Glutamatergic neuron (in vitro differentiated cells): ENCODE results near the gene DTNB. TPM values are rescaled to one million over a fixed set of nuclear protein-coding genes. Genes with fewer than 3 reads are reported as not detected.

Source experiments
- DNase-seq: peaks from one replicate; pipeline ENCODE4 v3.0.0; 2022
- H3K27ac Mint-ChIP-seq: one replicate; pipeline ENCODE4 v1.8.0; 2020; ENCODE audit warnings: mild to moderate bottlenecking, mixed read lengths, inconsistent platforms; ENCODE audit not compliant: unreplicated experiment
- H3K27me3 Mint-ChIP-seq: one replicate; pipeline ENCODE4 v1.8.0; 2020; ENCODE audit warnings: mild to moderate bottlenecking, moderate library complexity, mixed read lengths, inconsistent platforms; ENCODE audit not compliant: unreplicated experiment
- H3K36me3 Mint-ChIP-seq: one replicate; pipeline ENCODE4 v1.8.0; 2020; ENCODE audit warnings: mild to moderate bottlenecking, mixed read lengths, inconsistent platforms; ENCODE audit not compliant: unreplicated experiment
- H3K4me1 Mint-ChIP-seq: one replicate; pipeline ENCODE4 v1.8.0; 2020; ENCODE audit warnings: mild to moderate bottlenecking, low read depth, mixed read lengths, inconsistent platforms; ENCODE audit not compliant: unreplicated experiment
- H3K4me3 Mint-ChIP-seq: one replicate; pipeline ENCODE4 v1.8.0; 2020; ENCODE audit warnings: mild to moderate bottlenecking, mixed read lengths, inconsistent platforms; ENCODE audit not compliant: unreplicated experiment
- H3K9me3 Mint-ChIP-seq: one replicate; pipeline ENCODE4 v1.8.0; 2020; ENCODE audit warnings: mild to moderate bottlenecking, moderate library complexity, mixed read lengths, inconsistent platforms; ENCODE audit not compliant: unreplicated experiment
- total RNA-seq: library from RNA; stranded (reverse); fragmentation: NEBNext Ultra II Directional; extraction: Animal tissue kit (Norgen Biotek cat#: 25700); gene quantifications from one replicate; pipeline ENCODE4 v1.2.1, GENCODE V29; 2021; ENCODE audit not compliant: unreplicated experiment
- TF ChIP-seq, protein P1 (sequence below): fragments of 200-600 bp; sonication (generic); IDR thresholded peaks from one replicate; pipeline ENCODE4 v1.5.0; 2021; ENCODE audit not compliant: partially characterized antibody, unreplicated experiment

The DTNB gene
- total RNA-seq, 1 donor from 2014 or later, result 41.7 TPM

DNA sequence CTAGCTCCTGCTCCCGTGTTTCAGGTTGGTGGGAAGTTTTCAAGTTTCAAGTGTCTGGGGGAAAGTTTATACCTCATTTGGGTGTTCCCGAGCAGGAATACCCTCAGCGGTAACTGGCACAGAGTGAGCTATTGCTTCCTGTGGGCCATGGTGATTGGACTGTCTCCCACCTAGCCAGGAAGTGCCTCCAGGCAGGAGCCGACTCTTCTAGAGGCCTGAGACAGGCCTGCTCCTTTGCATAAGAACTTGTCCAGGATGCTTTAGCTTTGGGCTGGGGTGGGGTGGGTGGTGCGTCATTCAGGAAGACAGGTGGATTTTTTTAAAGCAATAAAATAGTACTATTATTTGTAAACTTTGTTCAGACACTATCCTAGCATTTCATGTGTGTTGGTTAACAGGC, 308.1 kb downstream of the DTNB start:
- Mint-ChIP-seq H3K4me3 (no peak overlapping the region), H3K36me3 (no peaks in the 10 kb centered on the region), H3K27me3 (peaks cover 9% of the 10 kb centered on the region)

DNA sequence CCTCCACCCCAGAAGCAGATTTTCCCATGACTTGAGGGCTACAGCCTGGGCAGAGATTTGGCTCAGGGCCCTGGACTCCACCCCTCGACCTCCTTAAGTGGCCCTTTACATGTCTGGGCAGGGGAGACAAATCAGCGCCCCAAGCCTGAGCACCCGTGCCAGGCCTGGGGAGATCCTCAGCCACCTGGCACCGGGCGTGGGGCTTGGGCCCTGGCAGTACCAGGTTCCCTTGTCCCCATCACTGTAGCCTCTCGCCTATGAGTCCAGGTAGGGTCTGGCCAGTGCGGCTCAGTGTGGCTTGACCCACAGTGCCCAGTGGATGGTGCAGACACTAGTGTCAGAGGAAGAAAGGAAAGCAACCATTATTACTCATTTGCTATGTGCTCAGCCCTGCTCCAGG, 309.6 kb downstream of the DTNB start:
- H3K9me3 Mint-ChIP-seq, result peaks cover 6% of the 10 kb centered on the region
- TF ChIP-seq, protein P1, sequence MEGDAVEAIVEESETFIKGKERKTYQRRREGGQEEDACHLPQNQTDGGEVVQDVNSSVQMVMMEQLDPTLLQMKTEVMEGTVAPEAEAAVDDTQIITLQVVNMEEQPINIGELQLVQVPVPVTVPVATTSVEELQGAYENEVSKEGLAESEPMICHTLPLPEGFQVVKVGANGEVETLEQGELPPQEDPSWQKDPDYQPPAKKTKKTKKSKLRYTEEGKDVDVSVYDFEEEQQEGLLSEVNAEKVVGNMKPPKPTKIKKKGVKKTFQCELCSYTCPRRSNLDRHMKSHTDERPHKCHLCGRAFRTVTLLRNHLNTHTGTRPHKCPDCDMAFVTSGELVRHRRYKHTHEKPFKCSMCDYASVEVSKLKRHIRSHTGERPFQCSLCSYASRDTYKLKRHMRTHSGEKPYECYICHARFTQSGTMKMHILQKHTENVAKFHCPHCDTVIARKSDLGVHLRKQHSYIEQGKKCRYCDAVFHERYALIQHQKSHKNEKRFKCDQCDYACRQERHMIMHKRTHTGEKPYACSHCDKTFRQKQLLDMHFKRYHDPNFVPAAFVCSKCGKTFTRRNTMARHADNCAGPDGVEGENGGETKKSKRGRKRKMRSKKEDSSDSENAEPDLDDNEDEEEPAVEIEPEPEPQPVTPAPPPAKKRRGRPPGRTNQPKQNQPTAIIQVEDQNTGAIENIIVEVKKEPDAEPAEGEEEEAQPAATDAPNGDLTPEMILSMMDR, result no peak

More for the DNA sequence above, 308.1 kb downstream of the DTNB start:
- Mint-ChIP-seq H3K9me3 (peaks cover 2% of the 10 kb centered on the region), H3K27ac (no peak overlapping the region), H3K4me1 (peaks cover 9% of the 10 kb centered on the region)
- TF ChIP-seq, protein P1, result no peak
- no peak for DNase-seq

DNA sequence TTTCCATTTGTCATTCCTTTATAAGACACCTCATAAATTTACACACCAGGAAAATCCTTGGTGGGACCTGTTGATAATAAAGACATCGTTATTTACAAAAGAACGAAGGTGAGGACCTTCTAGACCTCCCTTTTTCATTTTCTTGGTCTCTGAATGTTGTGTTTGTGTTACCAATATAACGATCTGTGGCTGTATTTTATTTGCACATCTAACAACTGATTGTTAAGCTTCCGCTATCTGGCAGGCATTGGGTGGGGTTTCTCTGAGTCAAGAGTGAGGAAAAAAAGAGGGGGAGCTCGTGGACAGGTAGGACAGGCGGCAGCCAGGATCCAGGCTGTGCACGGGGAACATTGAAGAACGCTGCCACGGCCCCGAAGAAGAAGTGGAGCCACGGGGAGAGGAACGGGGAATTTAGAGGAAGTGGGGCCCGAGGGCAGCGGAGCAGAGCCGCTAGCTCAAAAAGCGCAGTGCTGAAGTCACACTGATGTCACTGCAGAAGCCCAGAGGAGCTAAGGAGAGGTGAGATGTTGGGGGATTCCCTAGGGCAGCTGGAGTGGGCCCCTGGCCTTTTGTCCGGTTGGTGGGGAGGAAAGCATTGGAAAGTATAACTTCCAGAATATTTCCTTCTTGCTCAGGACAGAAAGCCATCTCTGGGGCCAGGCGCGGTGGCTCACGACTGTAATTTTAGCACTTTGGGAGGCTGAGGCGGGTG, 310.8 kb downstream of the DTNB start:
- TF ChIP-seq, protein P1, result no peak
- no peak for DNase-seq
- H3K27ac Mint-ChIP-seq, result peak overlapping the region; percentile 36

More for the DNA sequence above, 309.6 kb downstream of the DTNB start:
- Mint-ChIP-seq H3K27me3 (peaks cover 9% of the 10 kb centered on the region), H3K36me3 (no peaks in the 10 kb centered on the region), H3K4me1 (peaks cover 9% of the 10 kb centered on the region), H3K27ac (no peak overlapping the region), H3K4me3 (no peak overlapping the region)
- DNase-seq, result no peak

DNA sequence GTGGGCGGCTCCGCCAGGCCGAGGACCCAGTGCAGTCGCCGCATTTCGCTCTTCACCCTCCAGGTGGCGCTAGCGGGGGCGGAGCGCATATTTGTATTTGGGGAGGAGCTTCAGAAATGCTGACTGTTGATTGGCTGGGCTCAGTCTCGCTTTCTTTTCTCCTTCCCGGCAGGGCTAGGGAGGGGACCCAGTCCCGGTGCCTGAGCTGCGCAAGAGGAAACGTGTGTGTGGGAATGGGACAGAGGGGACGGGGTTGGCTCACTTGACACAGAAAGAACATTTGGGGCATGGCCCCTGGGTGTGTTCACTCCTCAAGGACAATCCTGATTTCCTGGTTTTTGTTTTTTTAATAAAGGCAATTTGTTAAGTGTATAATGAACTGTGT, 311.3 kb downstream of the DTNB start:
- H3K27me3 Mint-ChIP-seq, result peaks cover 9% of the 10 kb centered on the region
- H3K9me3 Mint-ChIP-seq, result peaks cover 10% of the 10 kb centered on the region
- H3K27ac Mint-ChIP-seq, result no peak overlapping the region
- H3K4me3 Mint-ChIP-seq, result peak overlapping the region; percentile 47
- TF ChIP-seq, protein P1, result peak; percentile 95
- H3K4me1 Mint-ChIP-seq, result peaks cover 9% of the 10 kb centered on the region
- peak; percentile 94 for DNase-seq
- H3K36me3 Mint-ChIP-seq, result no peaks in the 10 kb centered on the region

More for the DNA sequence above, 310.8 kb downstream of the DTNB start:
- no peaks in the 10 kb centered on the region for H3K36me3 Mint-ChIP-seq
- no peak overlapping the region for H3K4me3 Mint-ChIP-seq
- H3K27me3 Mint-ChIP-seq, result peaks cover 9% of the 10 kb centered on the region
- H3K4me1 Mint-ChIP-seq, result peaks cover 9% of the 10 kb centered on the region
- peaks cover 8% of the 10 kb centered on the region for H3K9me3 Mint-ChIP-seq

DNA sequence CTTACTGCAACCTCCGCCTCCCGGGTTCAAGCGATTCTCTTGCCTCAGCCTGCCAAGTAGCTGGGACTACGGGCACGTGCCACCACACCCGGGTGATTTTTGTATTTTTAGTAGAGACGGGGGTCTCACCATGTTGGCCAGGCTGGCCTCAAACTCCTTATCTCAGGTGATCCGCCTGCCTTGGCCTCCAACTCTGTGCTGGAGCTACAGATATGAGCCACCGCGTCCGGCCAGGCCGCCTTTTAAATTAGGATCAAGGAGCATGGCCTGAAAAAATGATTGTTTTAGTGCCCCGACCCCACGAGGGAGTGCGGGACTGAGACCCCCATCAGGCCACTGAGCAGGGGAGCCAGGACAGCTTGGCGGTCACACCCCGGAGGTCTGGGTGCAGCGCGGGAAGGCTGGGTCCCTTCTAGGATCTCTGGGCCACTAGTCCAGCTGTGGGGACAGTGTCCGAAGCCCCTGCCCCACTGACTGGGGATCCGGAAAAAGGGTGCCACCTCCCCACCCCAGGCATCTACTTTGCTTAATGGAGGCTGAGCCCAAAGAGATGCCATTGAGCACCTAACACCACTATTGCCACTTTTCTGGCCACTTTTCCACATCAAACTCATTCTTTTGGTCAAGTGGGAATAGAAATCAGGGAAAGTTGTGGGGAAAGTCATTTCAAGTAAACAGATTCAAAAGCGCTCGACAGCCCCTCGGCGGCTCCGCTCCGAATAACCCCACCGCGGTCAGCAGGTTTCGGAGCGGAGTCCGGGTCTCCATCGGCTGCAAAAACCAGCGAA, 311.9 kb downstream of the DTNB start:
- H3K36me3 Mint-ChIP-seq, result no peaks in the 10 kb centered on the region

More for the DNA sequence above, 311.9 kb downstream of the DTNB start:
- no peak for DNase-seq
- TF ChIP-seq, protein P1, result no peak
- H3K4me3 Mint-ChIP-seq, result no peak overlapping the region
- H3K9me3 Mint-ChIP-seq, result peaks cover 12% of the 10 kb centered on the region
- H3K27ac Mint-ChIP-seq, result no peak overlapping the region
- peaks cover 7% of the 10 kb centered on the region for H3K4me1 Mint-ChIP-seq
- peaks cover 9% of the 10 kb centered on the region for H3K27me3 Mint-ChIP-seq
